ENCODE data around the gene TMEM178A. TPM values are rescaled to one million over a fixed set of nuclear protein-coding genes. Genes with fewer than 3 reads are reported as not detected.

Gene TMEM178A
- polyA plus RNA-seq, 3 donors = 0.15 TPM; not detected in 2

GRCh38 chr2:39688181-39688580 is 22.5 kb downstream of the TMEM178A start:
- no peak for DNase-seq
- Histone ChIP-seq H3K4me2 (replicated peaks; ENCODE audit: extremely low read depth, low read length, poor library complexity, severe bottlenecking) (no peak overlapping the region), H3K79me2 (ENCODE audit: insufficient read depth, low read length) (no peaks in the 10 kb centered on the region), H3K36me3 (replicated peaks in 1 of 2; ENCODE audit: control insufficient read depth in 1 of 2, insufficient read depth in 2 of 2, low read length in 2 of 2) (no peaks in the 10 kb centered on the region), H3K27me3 (ENCODE audit: control insufficient read depth in 2 of 2, insufficient read depth in 2 of 2, low read length in 2 of 2) (no peaks in the 10 kb centered on the region), H2AFZ (ENCODE audit: insufficient read depth, low read depth, low read length, poor library complexity, severe bottlenecking) (no peak overlapping the region), H3K9ac (ENCODE audit: insufficient read depth, low read length, poor library complexity, severe bottlenecking) (no peak overlapping the region), H4K20me1 (ENCODE audit: insufficient read depth, low read length) (no peaks in the 10 kb centered on the region), H3K27ac (ENCODE audit: low read depth in 1 of 2, low read length in 2 of 2) (no peak overlapping the region), H3K4me3 (replicated peaks in 1 of 3; ENCODE audit: low read depth in 2 of 3, low read length in 3 of 3) (no peak overlapping the region), H3K9me3 (replicated peaks in 1 of 2; ENCODE audit: control insufficient read depth in 1 of 2, insufficient read depth in 1 of 2, low read length in 2 of 2) (no peaks in the 10 kb centered on the region), H3K4me1 (ENCODE audit: control insufficient read depth in 1 of 2, insufficient read depth in 2 of 2, low read length in 2 of 2) (no peaks in the 10 kb centered on the region)
- H3K36me3 Mint-ChIP-seq = no peaks in the 10 kb centered on the region
- peaks cover 0 to 5% (median 3%) of the 10 kb centered on the region in 7 donors for H3K9me3 Mint-ChIP-seq
- intact Hi-C loops (cut with micrococcal nuclease) = no loop called here
- no peak for TF ChIP-seq CTCF (IDR thresholded peaks at IDR 0.05)
- H3K4me1 Mint-ChIP-seq = peaks cover 2% of the 10 kb centered on the region
- peaks cover 0 to 3% (median 1%) of the 10 kb centered on the region in 3 donors for H3K27me3 Mint-ChIP-seq (ENCODE audit: low read depth in 3 of 3)
- no CpG with 5 or more reads among the region's 2 CpGs for whole genome bisulfite sequencing (ENCODE audit: insufficient coverage)
- no peak overlapping the region for H3K27ac Mint-ChIP-seq
- no peak overlapping the region for H3K4me3 Mint-ChIP-seq

DNA sequence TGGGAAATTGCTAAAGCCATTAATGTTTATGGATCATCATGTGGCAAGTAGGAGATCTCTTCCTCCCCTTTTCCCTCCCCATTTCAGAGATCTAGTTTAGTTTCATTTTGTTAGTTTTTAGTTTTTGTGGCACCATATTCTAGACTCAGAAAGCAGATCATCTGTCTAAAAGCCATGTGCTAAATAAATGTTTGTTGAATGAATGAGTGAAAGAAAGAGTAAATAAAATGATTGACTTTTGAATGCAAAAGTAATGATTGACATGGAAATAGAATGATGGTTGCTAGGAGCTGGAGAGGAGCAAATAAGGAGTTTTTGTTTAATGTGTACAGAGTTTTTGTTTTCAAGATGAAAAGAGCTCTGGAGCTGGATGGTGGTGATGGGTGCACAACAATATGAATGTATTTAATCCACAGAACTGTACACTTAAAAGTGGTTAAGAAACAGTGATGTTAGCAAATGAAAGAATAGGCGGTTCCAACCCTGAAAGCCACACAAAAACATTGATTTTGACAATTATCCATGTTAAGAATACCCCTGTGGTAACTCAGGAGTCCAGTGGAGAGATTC is 23.6 kb downstream of the TMEM178A start:
- H3K27ac ChIP-seq (ENCODE audit: low read depth in 1 of 2, low read length in 2 of 2) = no peak overlapping the region
- DNase-seq = no peak
- no peaks in the 10 kb centered on the region for H3K4me1 ChIP-seq (ENCODE audit: control insufficient read depth in 1 of 2, insufficient read depth in 2 of 2, low read length in 2 of 2)
- TF ChIP-seq CTCF (IDR thresholded peaks at IDR 0.05) = no peak
- H3K36me3 Mint-ChIP-seq = no peaks in the 10 kb centered on the region
- peaks cover 2% of the 10 kb centered on the region for H3K4me1 Mint-ChIP-seq
- no peak overlapping the region for H3K4me3 ChIP-seq (replicated peaks in 1 of 3; ENCODE audit: low read depth in 2 of 3, low read length in 3 of 3)
- H3K9ac ChIP-seq (ENCODE audit: insufficient read depth, low read length, poor library complexity, severe bottlenecking) = no peak overlapping the region
- no peaks in the 10 kb centered on the region for H3K9me3 ChIP-seq (replicated peaks in 1 of 2; ENCODE audit: control insufficient read depth in 1 of 2, insufficient read depth in 1 of 2, low read length in 2 of 2)
- H3K4me3 Mint-ChIP-seq = no peak overlapping the region
- H3K4me2 ChIP-seq (replicated peaks; ENCODE audit: extremely low read depth, low read length, poor library complexity, severe bottlenecking) = no peak overlapping the region
- intact Hi-C loops (cut with micrococcal nuclease) = no loop called here
- no peak overlapping the region for H3K27ac Mint-ChIP-seq
- no peaks in the 10 kb centered on the region for H3K27me3 ChIP-seq (ENCODE audit: control insufficient read depth in 2 of 2, insufficient read depth in 2 of 2, low read length in 2 of 2)
- no CpG with 5 or more reads among the region's 1 CpG for WGBS (ENCODE audit: insufficient coverage)
- H3K36me3 ChIP-seq (replicated peaks in 1 of 2; ENCODE audit: control insufficient read depth in 1 of 2, insufficient read depth in 2 of 2, low read length in 2 of 2) = no peaks in the 10 kb centered on the region
- H2AFZ ChIP-seq (ENCODE audit: insufficient read depth, low read depth, low read length, poor library complexity, severe bottlenecking) = no peak overlapping the region
- H3K27me3 Mint-ChIP-seq (ENCODE audit: low read depth in 3 of 3) = peaks cover 0 to 3% (median 1%) of the 10 kb centered on the region in 3 donors
- no peaks in the 10 kb centered on the region for H3K79me2 ChIP-seq (ENCODE audit: insufficient read depth, low read length)
- peaks cover 0 to 5% (median 3%) of the 10 kb centered on the region in 7 donors for H3K9me3 Mint-ChIP-seq
- H4K20me1 ChIP-seq (ENCODE audit: insufficient read depth, low read length) = no peaks in the 10 kb centered on the region
